ENCODE measurements around the gene OR4D5. TPM values are rescaled to one million over a fixed set of nuclear protein-coding genes. Genes with fewer than 3 reads are reported as not detected.

Gene OR4D5
- total RNA-seq, 1 donor from 2014 or later: not detected

GRCh38 chr11:123904932-123905331 lies 34.5 kb upstream of the OR4D5 start:
- TF ChIP-seq, protein P1, sequence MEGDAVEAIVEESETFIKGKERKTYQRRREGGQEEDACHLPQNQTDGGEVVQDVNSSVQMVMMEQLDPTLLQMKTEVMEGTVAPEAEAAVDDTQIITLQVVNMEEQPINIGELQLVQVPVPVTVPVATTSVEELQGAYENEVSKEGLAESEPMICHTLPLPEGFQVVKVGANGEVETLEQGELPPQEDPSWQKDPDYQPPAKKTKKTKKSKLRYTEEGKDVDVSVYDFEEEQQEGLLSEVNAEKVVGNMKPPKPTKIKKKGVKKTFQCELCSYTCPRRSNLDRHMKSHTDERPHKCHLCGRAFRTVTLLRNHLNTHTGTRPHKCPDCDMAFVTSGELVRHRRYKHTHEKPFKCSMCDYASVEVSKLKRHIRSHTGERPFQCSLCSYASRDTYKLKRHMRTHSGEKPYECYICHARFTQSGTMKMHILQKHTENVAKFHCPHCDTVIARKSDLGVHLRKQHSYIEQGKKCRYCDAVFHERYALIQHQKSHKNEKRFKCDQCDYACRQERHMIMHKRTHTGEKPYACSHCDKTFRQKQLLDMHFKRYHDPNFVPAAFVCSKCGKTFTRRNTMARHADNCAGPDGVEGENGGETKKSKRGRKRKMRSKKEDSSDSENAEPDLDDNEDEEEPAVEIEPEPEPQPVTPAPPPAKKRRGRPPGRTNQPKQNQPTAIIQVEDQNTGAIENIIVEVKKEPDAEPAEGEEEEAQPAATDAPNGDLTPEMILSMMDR (IDR thresholded peaks at IDR 0.05): no peak
- no peak for TF ChIP-seq POLR2AphosphoS5 (IDR thresholded peaks at IDR 0.05; ENCODE audit: insufficient read depth in 1 of 2, low read depth in 1 of 2)
- TF ChIP-seq POLR2A (IDR thresholded peaks at IDR 0.05): no peak

GRCh38 chr11:123905826-123906225 lies 33.6 kb upstream of the OR4D5 start:
- Histone ChIP-seq H3K27me3 (no peaks in the 10 kb centered on the region), H3K9me3 (no peaks in the 10 kb centered on the region)
- intact Hi-C loops (cut with DNase I): no loop called here

More at GRCh38 chr11:123904932-123905331, 34.5 kb upstream of the OR4D5 start:
- Histone ChIP-seq H3K9me3 (no peaks in the 10 kb centered on the region), H3K27me3 (no peaks in the 10 kb centered on the region), H3K27ac (no peak overlapping the region), H3K36me3 (no peaks in the 10 kb centered on the region), H3K4me3 (no peak overlapping the region), H3K4me1 (no peaks in the 10 kb centered on the region)
- intact Hi-C loops (cut with DNase I): no loop called here
- no peak for DNase-seq (ENCODE audit: extremely low spot score in 2 of 2)

DNA sequence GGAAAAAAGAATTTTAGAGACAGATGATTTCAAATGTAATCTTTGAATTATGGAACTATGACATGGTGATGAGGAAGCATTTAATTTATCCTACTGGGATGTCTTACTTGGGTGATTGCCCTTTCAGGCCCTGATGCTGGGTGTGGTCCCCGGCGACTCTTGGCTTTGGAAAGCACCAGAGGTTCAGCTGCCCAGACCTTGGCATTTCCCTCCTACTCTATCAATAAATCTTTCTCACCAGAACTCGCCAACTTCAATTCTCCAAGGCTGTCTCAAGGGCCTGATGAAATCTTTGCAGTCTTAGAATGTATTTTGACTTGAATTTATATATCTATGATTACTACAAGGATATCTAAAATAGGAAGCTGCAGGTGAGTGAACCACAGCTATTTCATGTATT lies 18.5 kb upstream of the OR4D5 start:
- no peaks in the 10 kb centered on the region for H3K27me3 ChIP-seq
- no peaks in the 10 kb centered on the region for H3K9me3 ChIP-seq
- no peak overlapping the region for H3K4me3 ChIP-seq
- no peak for DNase-seq (ENCODE audit: extremely low spot score in 2 of 2)
- no peak for TF ChIP-seq POLR2AphosphoS5 (IDR thresholded peaks at IDR 0.05; ENCODE audit: insufficient read depth in 1 of 2, low read depth in 1 of 2)
- TF ChIP-seq, protein P1 (IDR thresholded peaks at IDR 0.05): no peak
- no peak for TF ChIP-seq POLR2A (IDR thresholded peaks at IDR 0.05)
- no peaks in the 10 kb centered on the region for H3K36me3 ChIP-seq
- H3K4me1 ChIP-seq: no peaks in the 10 kb centered on the region
- no peak overlapping the region for H3K27ac ChIP-seq
- intact Hi-C loops (cut with DNase I): no loop called here

More at GRCh38 chr11:123905826-123906225, 33.6 kb upstream of the OR4D5 start:
- DNase-seq (ENCODE audit: extremely low spot score in 2 of 2): no peak
- no peak overlapping the region for H3K4me3 ChIP-seq
- TF ChIP-seq POLR2A (IDR thresholded peaks at IDR 0.05) (no peak), POLR2AphosphoS5 (IDR thresholded peaks at IDR 0.05; ENCODE audit: insufficient read depth in 1 of 2, low read depth in 1 of 2) (no peak)
- TF ChIP-seq, protein P1 (IDR thresholded peaks at IDR 0.05): no peak
- no peaks in the 10 kb centered on the region for H3K4me1 ChIP-seq
- no peaks in the 10 kb centered on the region for H3K36me3 ChIP-seq
- no peak overlapping the region for H3K27ac ChIP-seq

GRCh38 chr11:123924027-123924426 lies 15.4 kb upstream of the OR4D5 start:
- TF ChIP-seq POLR2AphosphoS5 (IDR thresholded peaks at IDR 0.05; ENCODE audit: insufficient read depth in 1 of 2, low read depth in 1 of 2) (no peak), POLR2A (IDR thresholded peaks at IDR 0.05) (no peak)
- TF ChIP-seq, protein P1 (IDR thresholded peaks at IDR 0.05): no peak
- DNase-seq (ENCODE audit: extremely low spot score in 2 of 2): no peak
- Histone ChIP-seq H3K36me3 (no peaks in the 10 kb centered on the region), H3K4me3 (no peak overlapping the region), H3K4me1 (no peaks in the 10 kb centered on the region), H3K27me3 (no peaks in the 10 kb centered on the region), H3K9me3 (no peaks in the 10 kb centered on the region), H3K27ac (no peak overlapping the region)
- intact Hi-C loops (cut with DNase I): no loop called here

GRCh38 chr11:123942413-123942812 lies 3.0 kb downstream of the OR4D5 start:
- Histone ChIP-seq H3K36me3 (no peaks in the 10 kb centered on the region), H3K4me1 (no peaks in the 10 kb centered on the region), H3K4me3 (no peak overlapping the region), H3K9me3 (no peaks in the 10 kb centered on the region), H3K27me3 (no peaks in the 10 kb centered on the region), H3K27ac (no peak overlapping the region)
- DNase-seq (ENCODE audit: extremely low spot score in 2 of 2): no peak
- intact Hi-C loops (cut with DNase I): no loop called here
- no peak for TF ChIP-seq POLR2A (IDR thresholded peaks at IDR 0.05)
- TF ChIP-seq POLR2AphosphoS5 (IDR thresholded peaks at IDR 0.05; ENCODE audit: insufficient read depth in 1 of 2, low read depth in 1 of 2): no peak
- TF ChIP-seq, protein P1 (IDR thresholded peaks at IDR 0.05): no peak

All from vagina (tissue), 2 donors.